Adrenal gland (tissue), 5 donors: Measurements from ENCODE around the gene IFNA7.

ENCODE experiments used
- CTCF ChIP-seq, 6 experiments: fragments of 450-650 bp in 4 of 6; fragments of 200-600 bp in 2 of 6; sonication (generic) in 1 of 6; IDR thresholded peaks; 1 replicate in 5 of 6; 2 replicates in 1 of 6; pipeline versions ENCODE4 v1.5.1 to v1.8.0; 2016 to 2021; ENCODE audit warnings: antibody characterized with exemption in 6 of 6, mild to moderate bottlenecking in 2 of 6, moderate library complexity in 1 of 6
- POLR2A ChIP-seq, 2 donors: fragments of 450-650 bp; IDR thresholded peaks; one replicate each; pipeline ENCODE4 v1.6.1; 2017; ENCODE audit warnings: antibody characterized with exemption in 2 of 2, mild to moderate bottlenecking in 2 of 2, moderate library complexity in 1 of 2
- donor health status: DM: no; HTN: no; CAD: no.

- TF ChIP-seq CTCF (IDR thresholded peaks at IDR 0.05), result no peak
- no peak for TF ChIP-seq POLR2A (IDR thresholded peaks at IDR 0.05)
These were observed 49.6 kb upstream of the IFNA7 start for GRCh38 chr9:21251638-21252037.
